ENCODE measurements around the gene SEMA6D. TPM values are rescaled to one million over a fixed set of nuclear protein-coding genes. Genes with fewer than 3 reads are reported as not detected.
"Not testable (repeated sequence)": the region's sequence is repeated elsewhere in the genome, so short reads cannot be mapped to it uniquely, and the experiment has no call there.

The SEMA6D gene
- total RNA-seq, 1 experiment from 2014 or later: 0.65 TPM

GRCh38 chr15:47736143-47736786 lies 19.0 kb downstream of the SEMA6D start:
- BruUV-seq (replicated peaks): no TSS peak
- H3K27ac Mint-ChIP-seq (ENCODE audit: low read depth, unreplicated experiment): no peak overlapping the region
- ChIA-PET CTCF (interaction anchor here (0.9 to 1.5 kb wide), 2 partner anchors 14 to 252 kb away, joined by 3 to 4 read pairs; no protein-coding TSS in a partner anchor), POLR2A (interaction anchor here (1.2 to 2.8 kb wide), 4 partner anchors 8 to 84 kb away, joined by 3 to 6 read pairs (median 4); no protein-coding TSS in a partner anchor)
- TF ChIP-seq, protein P1, sequence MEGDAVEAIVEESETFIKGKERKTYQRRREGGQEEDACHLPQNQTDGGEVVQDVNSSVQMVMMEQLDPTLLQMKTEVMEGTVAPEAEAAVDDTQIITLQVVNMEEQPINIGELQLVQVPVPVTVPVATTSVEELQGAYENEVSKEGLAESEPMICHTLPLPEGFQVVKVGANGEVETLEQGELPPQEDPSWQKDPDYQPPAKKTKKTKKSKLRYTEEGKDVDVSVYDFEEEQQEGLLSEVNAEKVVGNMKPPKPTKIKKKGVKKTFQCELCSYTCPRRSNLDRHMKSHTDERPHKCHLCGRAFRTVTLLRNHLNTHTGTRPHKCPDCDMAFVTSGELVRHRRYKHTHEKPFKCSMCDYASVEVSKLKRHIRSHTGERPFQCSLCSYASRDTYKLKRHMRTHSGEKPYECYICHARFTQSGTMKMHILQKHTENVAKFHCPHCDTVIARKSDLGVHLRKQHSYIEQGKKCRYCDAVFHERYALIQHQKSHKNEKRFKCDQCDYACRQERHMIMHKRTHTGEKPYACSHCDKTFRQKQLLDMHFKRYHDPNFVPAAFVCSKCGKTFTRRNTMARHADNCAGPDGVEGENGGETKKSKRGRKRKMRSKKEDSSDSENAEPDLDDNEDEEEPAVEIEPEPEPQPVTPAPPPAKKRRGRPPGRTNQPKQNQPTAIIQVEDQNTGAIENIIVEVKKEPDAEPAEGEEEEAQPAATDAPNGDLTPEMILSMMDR (IDR thresholded peaks at IDR 0.05; ENCODE audit: unreplicated experiment): no peak
- H3K36me3 Mint-ChIP-seq (ENCODE audit: insufficient read depth, unreplicated experiment): no peaks in the 10 kb centered on the region
- H3K9me3 Mint-ChIP-seq (ENCODE audit: unreplicated experiment): no peaks in the 10 kb centered on the region
- H3K27me3 Mint-ChIP-seq (ENCODE audit: insufficient read depth, unreplicated experiment): no peaks in the 10 kb centered on the region
- DNase-seq (ENCODE audit: unreplicated experiment): no peak
- H3K4me1 Mint-ChIP-seq (ENCODE audit: insufficient read depth, unreplicated experiment): peaks cover 10% of the 10 kb centered on the region
- intact Hi-C loops (cut with micrococcal nuclease): no loop called here
- H3K4me3 Mint-ChIP-seq (ENCODE audit: unreplicated experiment): no peak overlapping the region

DNA sequence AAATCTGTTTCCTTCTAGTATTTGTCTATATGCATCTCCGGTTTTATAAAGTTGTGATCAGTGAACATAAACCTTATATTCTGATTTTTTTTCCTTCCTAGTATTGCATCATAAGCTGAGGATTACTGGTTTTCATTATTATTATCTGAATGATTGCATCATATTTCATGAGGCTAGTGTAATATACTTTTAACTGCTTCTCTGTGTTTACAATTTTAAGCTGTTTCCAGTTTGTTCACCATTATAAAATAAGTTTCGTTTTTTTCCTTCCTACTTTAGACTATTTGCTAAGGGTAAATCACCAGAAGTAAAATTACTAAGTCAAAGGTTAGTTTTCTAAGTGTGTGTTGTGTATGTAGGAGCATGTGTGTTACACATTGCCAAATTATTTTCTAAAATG lies 20.2 kb downstream of the SEMA6D start:
- Mint-ChIP-seq H3K9me3 (ENCODE audit: unreplicated experiment) (no peaks in the 10 kb centered on the region), H3K4me1 (ENCODE audit: insufficient read depth, unreplicated experiment) (peaks cover 10% of the 10 kb centered on the region), H3K27me3 (ENCODE audit: insufficient read depth, unreplicated experiment) (no peaks in the 10 kb centered on the region), H3K4me3 (ENCODE audit: unreplicated experiment) (no peak overlapping the region), H3K27ac (ENCODE audit: low read depth, unreplicated experiment) (no peak overlapping the region), H3K36me3 (ENCODE audit: insufficient read depth, unreplicated experiment) (no peaks in the 10 kb centered on the region)
- no peak for DNase-seq (ENCODE audit: unreplicated experiment)
- ChIA-PET POLR2A (interaction anchor here (0.6 to 2.8 kb wide), 6 partner anchors 10 to 135 kb away, joined by 3 to 6 read pairs (median 4); partner anchors contain the start of gene SEMA6D), CTCF (interaction anchor here (0.6 kb wide), 2 partner anchors 21 to 228 kb away, joined by 3 to 4 read pairs; no protein-coding TSS in a partner anchor)
- TF ChIP-seq, protein P1 (IDR thresholded peaks at IDR 0.05; ENCODE audit: unreplicated experiment): no peak
- BruUV-seq (replicated peaks): no TSS peak
- intact Hi-C loops (cut with micrococcal nuclease): no loop called here

- DNase-seq (ENCODE audit: unreplicated experiment); BruUV-seq (replicated peaks); H3K27me3 Mint-ChIP-seq (ENCODE audit: insufficient read depth, unreplicated experiment); intact Hi-C loops (cut with micrococcal nuclease); H3K27ac Mint-ChIP-seq (ENCODE audit: low read depth, unreplicated experiment); H3K9me3 Mint-ChIP-seq (ENCODE audit: unreplicated experiment); H3K4me3 Mint-ChIP-seq (ENCODE audit: unreplicated experiment); H3K36me3 Mint-ChIP-seq (ENCODE audit: insufficient read depth, unreplicated experiment); H3K4me1 Mint-ChIP-seq (ENCODE audit: insufficient read depth, unreplicated experiment): not testable (repeated sequence)
- CTCF ChIA-PET: interaction anchor here (0.6 to 0.7 kb wide), 2 partner anchors 89 to 228 kb away, joined by 3 read pairs; no protein-coding TSS in a partner anchor
- POLR2A ChIA-PET: interaction anchor here (0.7 to 2.8 kb wide), 3 partner anchors 10 to 360 kb away, joined by 3 to 6 read pairs (median 4); no protein-coding TSS in a partner anchor
Observed at GRCh38 chr15:47738144-47738825, 21.0 kb downstream of the SEMA6D start.

- ChIA-PET POLR2A (no interaction called here), CTCF (interaction anchor here (0.6 kb wide), 1 partner anchor 144 kb away, joined by 3 read pairs; no protein-coding TSS in a partner anchor)
- DNase-seq (ENCODE audit: unreplicated experiment): no peak
- TF ChIP-seq, protein P1 (IDR thresholded peaks at IDR 0.05; ENCODE audit: unreplicated experiment): no peak
- peaks cover 10% of the 10 kb centered on the region for H3K4me1 Mint-ChIP-seq (ENCODE audit: insufficient read depth, unreplicated experiment)
- intact Hi-C loops (cut with micrococcal nuclease): no loop called here
- H3K4me3 Mint-ChIP-seq (ENCODE audit: unreplicated experiment): no peak overlapping the region
- H3K27ac Mint-ChIP-seq (ENCODE audit: low read depth, unreplicated experiment): no peak overlapping the region
- no peaks in the 10 kb centered on the region for H3K27me3 Mint-ChIP-seq (ENCODE audit: insufficient read depth, unreplicated experiment)
- no TSS peak for BruUV-seq (replicated peaks)
- H3K9me3 Mint-ChIP-seq (ENCODE audit: unreplicated experiment): no peaks in the 10 kb centered on the region
- no peaks in the 10 kb centered on the region for H3K36me3 Mint-ChIP-seq (ENCODE audit: insufficient read depth, unreplicated experiment)
Observed at GRCh38 chr15:47741082-47741481, 23.8 kb downstream of the SEMA6D start.
